HepG2 (cell line): ENCODE results near the gene PDZD7. TPM values are rescaled to one million over a fixed set of nuclear protein-coding genes. Genes with fewer than 3 reads are reported as not detected.

Experiments
- ATF1 ChIP-seq: IDR thresholded peaks from 2 replicates; pipeline ENCODE4 v1.6.1; 2016; ENCODE audit warnings: mild to moderate bottlenecking, control low read depth
- JARID2 ChIP-seq: sonication (generic); formaldehyde crosslinking; IDR thresholded peaks from 2 replicates; pipeline ENCODE4 v1.8.1; 2023; ENCODE audit warnings: missing genetic modification reagents, inconsistent platforms; ENCODE audit not compliant: insufficient replicate concordance
- KDM2A ChIP-seq: sonication (generic); formaldehyde crosslinking; IDR thresholded peaks from 2 replicates; pipeline ENCODE4 v1.4.0; 2020; ENCODE audit warnings: low read depth, missing genetic modification reagents, borderline replicate concordance
- MAZ ChIP-seq, 2 experiments: sonication (generic) in 1 of 2; formaldehyde crosslinking in 1 of 2; IDR thresholded peaks; 2 replicates each; pipeline versions ENCODE4 v1.5.0 to v1.6.1; 2012 to 2020; ENCODE audit warnings: low read depth in 2 of 2, mild to moderate bottlenecking in 2 of 2, borderline replicate concordance in 1 of 2, improper control_type of control experiment in 1 of 2, low read length in 1 of 2, missing genetic modification reagents in 1 of 2, moderate library complexity in 1 of 2
- MIER2 ChIP-seq: IDR thresholded peaks from 2 replicates; pipeline ENCODE4 v1.6.1; 2016; ENCODE audit warnings: missing biosample characterization, missing genetic modification reagents
- MYPOP ChIP-seq: sonication (generic); formaldehyde crosslinking; IDR thresholded peaks from 2 replicates; pipeline ENCODE4 v1.8.1; 2023; ENCODE audit warnings: mild to moderate bottlenecking, moderate library complexity, missing genetic modification reagents
- NFYB ChIP-seq: sonication (generic); formaldehyde crosslinking; IDR thresholded peaks from 2 replicates; pipeline ENCODE4 v1.4.0; 2020; ENCODE audit warnings: missing genetic modification reagents
- NFYC ChIP-seq: IDR thresholded peaks from 2 replicates; pipeline ENCODE4 v1.6.1; 2016; ENCODE audit warnings: missing genetic modification reagents, missing compliant biosample characterization
- NKX3-1 ChIP-seq: sonication (generic); formaldehyde crosslinking; IDR thresholded peaks from 2 replicates; pipeline ENCODE4 v1.5.0; 2020; ENCODE audit warnings: missing genetic modification reagents
- PAWR ChIP-seq: sonication (generic); formaldehyde crosslinking; IDR thresholded peaks from 2 replicates; pipeline ENCODE4 v1.4.0; 2020; ENCODE audit warnings: missing genetic modification reagents, mild to moderate bottlenecking, borderline replicate concordance
- SMYD3 ChIP-seq: sonication (generic); formaldehyde crosslinking; IDR thresholded peaks from 2 replicates; pipeline ENCODE4 v1.8.1; 2023; ENCODE audit warnings: mild to moderate bottlenecking, missing genetic modification reagents
- STAG1 ChIP-seq: sonication (generic); formaldehyde crosslinking; IDR thresholded peaks from 2 replicates; pipeline ENCODE4 v1.4.0; 2020; ENCODE audit warnings: missing genetic modification reagents
- XRCC5 ChIP-seq: fragments of 200-400 bp; formaldehyde crosslinking; optimal IDR thresholded peaks from 2 replicates; pipeline ENCODE3; 2017; ENCODE audit warnings: mild to moderate bottlenecking, low read length
- ZBTB44 ChIP-seq: sonication (generic); formaldehyde crosslinking; IDR thresholded peaks from 2 replicates; pipeline ENCODE4 v1.4.0; 2020; ENCODE audit warnings: missing genetic modification reagents
- ZFYVE20 ChIP-seq: sonication (generic); formaldehyde crosslinking; IDR thresholded peaks from 2 replicates; pipeline ENCODE4 v1.8.0; 2023; ENCODE audit warnings: low read depth, mild to moderate bottlenecking, moderate library complexity, missing genetic modification reagents, borderline replicate concordance
- ZGPAT ChIP-seq: IDR thresholded peaks from 2 replicates; pipeline ENCODE4 v1.6.1; 2016; ENCODE audit warnings: mild to moderate bottlenecking
- ZNF160 ChIP-seq: sonication (generic); formaldehyde crosslinking; IDR thresholded peaks from 2 replicates; pipeline ENCODE4 v1.8.0; 2022; ENCODE audit warnings: mild to moderate bottlenecking, inconsistent platforms, missing genetic modification reagents
- ZNF235 ChIP-seq: sonication (generic); formaldehyde crosslinking; IDR thresholded peaks from 2 replicates; pipeline ENCODE4 v1.8.1; 2023; ENCODE audit warnings: mild to moderate bottlenecking, missing genetic modification reagents, borderline replicate concordance
- ZNF317 ChIP-seq: sonication (generic); formaldehyde crosslinking; IDR thresholded peaks from 2 replicates; pipeline ENCODE4 v1.5.0; 2020; ENCODE audit warnings: mild to moderate bottlenecking, missing genetic modification reagents
- ZNF367 ChIP-seq: sonication (generic); formaldehyde crosslinking; IDR thresholded peaks from 2 replicates; pipeline ENCODE4 v1.4.0; 2020; ENCODE audit warnings: missing genetic modification reagents, borderline replicate concordance
- ZNF629 ChIP-seq: sonication (generic); formaldehyde crosslinking; conservative IDR thresholded peaks from 2 replicates; pipeline ENCODE4 v1.5.0; 2020; ENCODE audit warnings: missing genetic modification reagents
- ZNF782 ChIP-seq: sonication (generic); formaldehyde crosslinking; IDR thresholded peaks from 2 replicates; pipeline ENCODE4 v1.4.0; 2020; ENCODE audit warnings: missing genetic modification reagents, mild to moderate bottlenecking, borderline replicate concordance
- ZSCAN31 ChIP-seq: sonication (generic); formaldehyde crosslinking; IDR thresholded peaks from 2 replicates; pipeline ENCODE4 v1.5.0; 2020; ENCODE audit warnings: low read depth, mild to moderate bottlenecking, missing genetic modification reagents
- polyA plus RNA-seq, 8 experiments: library from polyadenylated mRNA; depleted of rRNA in 3 of 8; stranded (reverse) in 7 of 8; unstranded in 1 of 8; fragments of >200 nt; fragmentation: Illumina TruSeq in 4 of 8; extraction: Trizol in 4 of 8; gene quantifications; 2 replicates each; pipeline versions ENCODE4 v1.2.1 to v1.2.3, GENCODE V29; 2011 to 2016; ENCODE audit warnings: low read depth in 4 of 8, missing spikeins in 1 of 8, mixed read lengths in 1 of 8; ENCODE audit not compliant: insufficient read depth in 1 of 8
- total RNA-seq, 5 experiments: library from RNA; depleted of rRNA; stranded (reverse); fragments of >200 nt; fragmentation: Illumina TruSeq; extraction: Trizol; gene quantifications; 2 replicates each; pipeline ENCODE4 v1.2.3, GENCODE V29; 2016; ENCODE audit warnings: low read depth in 1 of 5
- TF ChIP-seq, protein P1 (sequence below): sonication (generic); formaldehyde crosslinking; IDR thresholded peaks from 2 replicates; pipeline ENCODE4 v1.8.1; 2023; ENCODE audit warnings: mild to moderate bottlenecking, missing genetic modification reagents, borderline replicate concordance

Gene PDZD7
- total and polyA plus RNA-seq, 2 of the 13 experiments (the other 11 are each of a cell fraction or from before 2014, with no cell fraction given): 0.58 to 0.73 TPM

GRCh38 chr10:101031128-101031795 lies at the start of gene PDZD7, which contains the start of gene SFXN3 (continued):
- TF ChIP-seq MYPOP (CRISPR knock-in tag): no peak
- peak; percentile 18; the same call in 1 of the 2 replicates for TF ChIP-seq KDM2A (CRISPR knock-in tag)
- peak; percentile 99 for TF ChIP-seq NFYB
- peak; percentile 58 for TF ChIP-seq XRCC5
- TF ChIP-seq ZFYVE20 (CRISPR knock-in tag): no peak
- TF ChIP-seq ZNF367 (CRISPR knock-in tag): no peak
- 0 out of 2 replicates have a peak, but pooled peaks have one; percentile 49 for TF ChIP-seq ZNF160 (CRISPR knock-in tag)
- TF ChIP-seq ZGPAT: 0 out of 2 replicates have a peak, but pooled peaks have one; percentile 24
- TF ChIP-seq ATF1 (CRISPR knock-in tag): no peak
- no peak for TF ChIP-seq SMYD3 (CRISPR knock-in tag)
- TF ChIP-seq MIER2 (CRISPR knock-in tag): no peak
- TF ChIP-seq ZNF782 (CRISPR knock-in tag): 0 out of 2 replicates have a peak, but pooled peaks have one; percentile 4
- TF ChIP-seq JARID2 (CRISPR knock-in tag): no peak
- 0 out of 2 replicates have a peak, but pooled peaks have one; percentile 11 for TF ChIP-seq ZNF235 (CRISPR knock-in tag)
- TF ChIP-seq MAZ (IDR thresholded peaks at IDR 0.05; ENCODE audit: borderline replicate concordance, low read depth, low read length): no peak
- TF ChIP-seq MAZ (CRISPR knock-in tag; IDR thresholded peaks at IDR 0.05; ENCODE audit: low read depth): 0 out of 2 replicates have a peak, but pooled peaks have one; percentile 18
- TF ChIP-seq ZBTB44 (CRISPR knock-in tag): no peak
- TF ChIP-seq PAWR (CRISPR knock-in tag): no peak
- 0 out of 2 replicates have a peak, but pooled peaks have one; percentile 35 for TF ChIP-seq ZNF317 (CRISPR knock-in tag)
- 0 out of 2 replicates have a peak, but pooled peaks have one; percentile 19 for TF ChIP-seq ZSCAN31 (CRISPR knock-in tag)
- peak; percentile 96 for TF ChIP-seq NFYC
- TF ChIP-seq, protein P1, sequence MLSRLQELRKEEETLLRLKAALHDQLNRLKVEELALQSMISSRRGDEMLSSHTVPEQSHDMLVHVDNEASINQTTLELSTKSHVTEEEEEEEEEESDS (CRISPR knock-in tag): no peak
- TF ChIP-seq NKX3-1 (CRISPR knock-in tag): no peak
- no peak for TF ChIP-seq STAG1 (CRISPR knock-in tag)
- TF ChIP-seq ZNF629 (CRISPR knock-in tag): no peak
